OCI-LY3 (cell line): ENCODE data around the gene PPP1R7.

Experiments
- CTCF ChIP-seq: fragments of 200-600, 300-600 bp; sonication (generic); IDR thresholded peaks from 2 replicates; pipeline ENCODE4 v1.5.1; 2014; ENCODE audit warnings: antibody characterized with exemption, low read length, low read depth
- EZH2phosphoT487 ChIP-seq: fragments of 200-600 bp; shearing (Covaris generic); IDR thresholded peaks from 2 replicates; pipeline ENCODE4 v1.6.1; 2018; ENCODE audit warnings: antibody characterized with exemption, mixed run types, low read depth

GRCh38 chr2:241120440-241120839 is 29.8 kb upstream of the PPP1R7 start:
- TF ChIP-seq CTCF = no peak
- no peak for TF ChIP-seq EZH2phosphoT487
